Tibial nerve (tissue), 4 donors: ENCODE results near the gene WDR77. TPM values are rescaled to one million over a fixed set of nuclear protein-coding genes. Genes with fewer than 3 reads are reported as not detected.

ENCODE experiments used
- DNase-seq, 2 donors: peaks; one replicate each; pipeline ENCODE4 v3.0.0-alpha.2; 2019; ENCODE audit warnings: low spot score in 2 of 2
- H3K27ac ChIP-seq, 4 donors: fragments of 200-600 bp; sonication (generic) in 3 of 4; one replicate each; pipeline ENCODE4 v1.5.1; 2017 to 2019; ENCODE audit warnings: mild to moderate bottlenecking in 1 of 4
- H3K27me3 ChIP-seq, 2 donors: fragments of 200-600 bp; sonication (generic) in 1 of 2; one replicate each; pipeline versions ENCODE4 v1.5.1 to v1.6.0; 2017 to 2019
- H3K36me3 ChIP-seq, 3 donors: fragments of 200-600 bp; sonication (generic); one replicate each; pipeline ENCODE4 v1.5.1; 2018 to 2019
- H3K4me1 ChIP-seq, 4 donors: fragments of 200-600 bp; sonication (generic) in 3 of 4; one replicate each; pipeline ENCODE4 v1.5.1; 2017 to 2019
- H3K4me3 ChIP-seq, 4 donors: fragments of 200-600 bp; sonication (generic) in 3 of 4; one replicate each; pipeline ENCODE4 v1.5.1; 2017 to 2019; ENCODE audit warnings: mild to moderate bottlenecking in 1 of 4, moderate library complexity in 1 of 4
- H3K9me3 ChIP-seq, 4 donors: fragments of 200-600 bp; sonication (generic) in 3 of 4; one replicate each; pipeline ENCODE4 v1.5.1; 2017 to 2019
- CTCF ChIP-seq, 5 experiments: fragments of 200-600 bp in 3 of 5; fragments of 450-650 bp in 2 of 5; sonication (generic) in 3 of 5; IDR thresholded peaks; one replicate each; pipeline ENCODE4 v1.5.1; 2016 to 2019; ENCODE audit warnings: antibody characterized with exemption in 5 of 5, mild to moderate bottlenecking in 3 of 5, moderate library complexity in 2 of 5
- EP300 ChIP-seq, 2 donors: sonication (generic); formaldehyde crosslinking; IDR thresholded peaks; one replicate each; pipeline ENCODE4 v1.6.1; 2017; ENCODE audit warnings: antibody characterized with exemption in 2 of 2, mild to moderate bottlenecking in 1 of 2
- POLR2A ChIP-seq, 2 donors: fragments of 450-650 bp; IDR thresholded peaks; one replicate each; pipeline ENCODE4 v1.6.1; 2017; ENCODE audit warnings: antibody characterized with exemption in 2 of 2, mild to moderate bottlenecking in 2 of 2, moderate library complexity in 2 of 2
- WGBS, 2 donors: methylation state at CpG; one replicate each; pipeline ENCODE4 v1.1.5; 2018; 5-methylcytosine and 5-hydroxymethylcytosine counted together
- total RNA-seq, 4 donors: library from RNA; depleted of rRNA; stranded (reverse); fragments of >200 nt; gene quantifications; one replicate each; pipeline ENCODE4 v1.1.0, GENCODE V29; 2016

WDR77 gene
- total RNA-seq, 4 donors from 2014 or later, result 20.8 to 38.1 (median 30.4) TPM

- no peak for TF ChIP-seq CTCF (IDR thresholded peaks at IDR 0.05)
- peak; percentile 64 to 88 for TF ChIP-seq EP300 (IDR thresholded peaks at IDR 0.05)
- peak; percentile 20 to 21 for TF ChIP-seq POLR2A (IDR thresholded peaks at IDR 0.05)
- Histone ChIP-seq H3K27ac (peak overlapping the region in 3 of 4 donors; percentile 29 to 75 (median 61)), H3K4me3 (no peak overlapping the region), H3K9me3 (no peaks in the 10 kb centered on the region), H3K27me3 (no peaks in the 10 kb centered on the region), H3K36me3 (no peaks in the 10 kb centered on the region), H3K4me1 (no peaks in the 10 kb centered on the region)
- DNase-seq, result peak in 1 of 2 donors; percentile 71
- 73% methylated on average over 4 of the region's 4 CpGs for WGBS, 2 donors
Observed at GRCh38 chr1:111489604-111490003, 40.5 kb upstream of the WDR77 start.

GRCh38 chr1:111488669-111489068, 39.6 kb upstream of the WDR77 start:
- peak overlapping the region in 3 of 4 donors; percentile 29 to 75 (median 61) for H3K27ac ChIP-seq
- no peaks in the 10 kb centered on the region for H3K4me1 ChIP-seq
- TF ChIP-seq CTCF (IDR thresholded peaks at IDR 0.05) (no peak), POLR2A (IDR thresholded peaks at IDR 0.05) (no peak), EP300 (IDR thresholded peaks at IDR 0.05) (no peak)
- no peaks in the 10 kb centered on the region for H3K9me3 ChIP-seq
- no peaks in the 10 kb centered on the region for H3K27me3 ChIP-seq
- no peaks in the 10 kb centered on the region for H3K36me3 ChIP-seq
- no peak overlapping the region for H3K4me3 ChIP-seq
- WGBS, 2 donors, result 75 to 81% methylated on average over 9 of the region's 9 CpGs
- DNase-seq, result no peak

GRCh38 chr1:111487133-111487532, 38.1 kb upstream of the WDR77 start:
- Histone ChIP-seq H3K27ac (no peak overlapping the region), H3K27me3 (no peaks in the 10 kb centered on the region), H3K4me1 (peaks cover 0 to 8% (median 0%) of the 10 kb centered on the region in 4 donors), H3K4me3 (no peak overlapping the region), H3K9me3 (no peaks in the 10 kb centered on the region), H3K36me3 (no peaks in the 10 kb centered on the region)
- 69% methylated on average over 6 of the region's 6 CpGs for WGBS, 2 donors
- TF ChIP-seq POLR2A (IDR thresholded peaks at IDR 0.05), result no peak
- TF ChIP-seq CTCF (IDR thresholded peaks at IDR 0.05), result no peak
- no peak for TF ChIP-seq EP300 (IDR thresholded peaks at IDR 0.05)
- DNase-seq, result no peak

- Histone ChIP-seq H3K36me3 (no peaks in the 10 kb centered on the region), H3K27ac (no peak overlapping the region), H3K27me3 (no peaks in the 10 kb centered on the region), H3K4me3 (no peak overlapping the region), H3K9me3 (no peaks in the 10 kb centered on the region), H3K4me1 (peaks cover 0 to 13% (median 0%) of the 10 kb centered on the region in 4 donors)
- 95 to 99% methylated on average over 7 of the region's 7 CpGs for WGBS, 2 donors
- no peak for DNase-seq
- no peak for TF ChIP-seq CTCF (IDR thresholded peaks at IDR 0.05)
- no peak for TF ChIP-seq POLR2A (IDR thresholded peaks at IDR 0.05)
- TF ChIP-seq EP300 (IDR thresholded peaks at IDR 0.05), result no peak
Observed at GRCh38 chr1:111486431-111486830, 37.4 kb upstream of the WDR77 start.

GRCh38 chr1:111484391-111485026, 35.5 kb upstream of the WDR77 start:
- Histone ChIP-seq H3K4me1 (peaks cover 0 to 13% (median 0%) of the 10 kb centered on the region in 4 donors), H3K9me3 (no peaks in the 10 kb centered on the region), H3K36me3 (no peaks in the 10 kb centered on the region), H3K27me3 (no peaks in the 10 kb centered on the region), H3K27ac (no peak overlapping the region), H3K4me3 (no peak overlapping the region)
- TF ChIP-seq POLR2A (IDR thresholded peaks at IDR 0.05) (no peak), CTCF (IDR thresholded peaks at IDR 0.05) (no peak), EP300 (IDR thresholded peaks at IDR 0.05) (no peak)
- no peak for DNase-seq
